COLO668 (cell line): ENCODE results near the gene ABCA6.

ENCODE experiments used
- DNase-seq: peaks from one replicate; lab custom pipeline; 2025; ENCODE audit not compliant: unreplicated experiment; lab: John Stamatoyannopoulos, UW

ABCA6 gene

DNA sequence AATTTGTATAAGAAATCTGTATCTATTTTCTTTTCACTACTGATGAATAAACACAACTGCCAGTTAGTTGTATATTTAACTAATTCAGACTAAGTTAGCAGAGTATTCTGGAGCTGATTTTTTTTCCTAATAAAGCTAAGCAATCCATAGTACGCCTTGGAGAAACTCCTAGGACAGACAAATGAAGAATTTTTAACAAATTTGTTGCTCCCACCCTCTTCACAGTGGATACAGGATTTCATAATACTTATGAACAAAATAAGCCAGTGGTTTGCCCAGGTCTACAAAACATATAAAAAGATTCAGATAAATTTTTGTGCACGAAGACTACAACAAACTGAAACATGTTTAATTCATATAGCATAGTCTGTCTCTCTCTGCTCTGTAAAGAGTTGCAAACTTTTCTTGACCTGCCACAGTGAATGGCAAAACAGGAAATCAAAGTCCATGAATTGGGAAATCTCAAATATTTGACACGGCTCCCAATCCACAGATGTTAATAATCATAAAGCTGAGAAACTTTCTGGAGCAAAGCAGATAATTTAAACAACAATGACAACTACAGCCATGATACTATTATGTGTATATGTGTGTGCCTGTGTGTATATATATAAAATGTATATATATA is 594 bp upstream of the ABCA6 start:
- no peak for DNase-seq

DNA sequence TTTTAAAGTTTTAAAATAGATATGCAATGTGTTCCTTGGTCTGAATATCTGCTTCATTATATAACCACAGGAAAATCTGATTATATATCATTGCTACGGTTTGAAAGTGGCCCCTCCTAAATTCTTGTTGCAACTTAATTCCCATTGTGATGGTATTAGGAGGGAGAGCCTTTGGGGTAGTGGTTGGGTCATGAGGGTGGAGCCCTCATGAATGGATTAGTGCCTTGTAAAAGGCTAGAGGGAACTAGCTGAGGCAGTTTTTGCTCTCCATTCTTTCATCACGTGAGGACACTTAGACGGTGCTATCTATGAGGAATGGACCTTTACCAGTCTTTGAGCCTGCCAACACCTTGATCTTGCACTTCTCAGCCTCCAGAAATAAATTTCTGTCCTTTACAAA is 7.6 kb downstream of the ABCA6 start:
- no peak for DNase-seq

DNA sequence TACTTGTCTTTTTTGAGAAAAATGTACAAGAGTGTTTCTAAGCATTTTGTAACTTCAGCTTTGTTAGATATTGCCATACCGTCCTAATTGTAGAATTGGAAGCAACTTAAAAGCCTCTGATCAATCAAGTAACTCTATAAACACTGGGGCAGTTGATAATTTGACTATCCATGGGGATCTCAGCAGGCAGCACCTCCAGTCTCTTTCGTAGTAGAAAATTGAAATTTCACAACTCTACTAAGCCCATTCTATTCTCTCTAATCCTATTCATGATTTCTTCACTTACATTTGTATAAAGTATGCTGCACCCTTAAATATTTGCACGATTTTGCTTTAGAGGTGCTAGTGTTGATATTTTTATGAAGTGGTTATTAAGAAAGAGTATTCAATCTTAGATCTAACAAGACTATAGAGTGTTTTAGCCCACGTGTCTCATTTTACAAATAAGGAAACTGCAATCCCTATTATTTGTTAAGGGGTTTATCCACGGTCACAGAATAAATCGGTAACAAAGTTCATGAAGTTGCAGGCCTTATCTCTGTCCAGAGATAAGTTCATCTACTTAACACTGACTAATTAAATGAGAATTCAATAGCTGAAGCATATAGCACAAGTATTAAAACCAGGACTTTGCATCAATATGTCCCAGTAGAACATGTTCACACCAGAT is 10.9 kb downstream of the ABCA6 start:
- DNase-seq = no peak

DNA sequence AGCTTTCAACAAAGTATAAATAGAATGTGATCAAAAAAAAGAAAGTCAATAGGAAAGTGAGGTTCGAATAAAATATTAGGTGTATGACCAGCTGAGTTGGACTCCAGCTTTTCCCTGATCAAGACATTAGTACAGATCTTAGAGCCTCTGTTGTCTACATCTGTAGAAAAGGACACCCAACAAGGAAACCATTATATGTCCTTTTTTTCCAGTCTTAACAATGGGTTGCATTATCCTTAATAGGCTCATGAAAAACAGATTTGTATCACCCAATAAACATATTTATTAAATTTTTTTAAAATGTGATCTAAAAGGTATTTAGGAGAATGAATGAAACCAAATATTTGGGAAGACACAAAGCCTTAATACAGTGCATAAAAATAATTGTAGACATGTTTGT is 18.1 kb downstream of the ABCA6 start:
- no peak for DNase-seq

DNA sequence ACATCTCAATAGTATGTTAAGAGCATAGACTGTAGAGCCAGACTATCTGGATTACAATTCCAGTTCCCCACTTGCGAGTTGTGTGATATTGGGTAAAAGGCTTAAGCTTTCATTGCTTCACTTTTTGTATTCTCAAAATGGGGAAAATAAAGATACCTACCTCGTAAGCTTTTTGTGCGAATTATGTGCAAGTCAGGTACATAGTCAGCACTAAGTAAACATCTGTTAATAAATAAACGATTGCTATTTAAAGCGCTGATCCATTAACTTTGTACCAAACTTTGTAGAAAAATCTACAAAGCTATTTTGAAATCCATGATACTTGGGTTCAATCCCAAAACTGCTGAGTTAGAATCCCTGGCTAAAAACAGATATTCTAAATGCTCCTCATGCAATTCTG is 19.6 kb downstream of the ABCA6 start:
- no peak for DNase-seq

DNA sequence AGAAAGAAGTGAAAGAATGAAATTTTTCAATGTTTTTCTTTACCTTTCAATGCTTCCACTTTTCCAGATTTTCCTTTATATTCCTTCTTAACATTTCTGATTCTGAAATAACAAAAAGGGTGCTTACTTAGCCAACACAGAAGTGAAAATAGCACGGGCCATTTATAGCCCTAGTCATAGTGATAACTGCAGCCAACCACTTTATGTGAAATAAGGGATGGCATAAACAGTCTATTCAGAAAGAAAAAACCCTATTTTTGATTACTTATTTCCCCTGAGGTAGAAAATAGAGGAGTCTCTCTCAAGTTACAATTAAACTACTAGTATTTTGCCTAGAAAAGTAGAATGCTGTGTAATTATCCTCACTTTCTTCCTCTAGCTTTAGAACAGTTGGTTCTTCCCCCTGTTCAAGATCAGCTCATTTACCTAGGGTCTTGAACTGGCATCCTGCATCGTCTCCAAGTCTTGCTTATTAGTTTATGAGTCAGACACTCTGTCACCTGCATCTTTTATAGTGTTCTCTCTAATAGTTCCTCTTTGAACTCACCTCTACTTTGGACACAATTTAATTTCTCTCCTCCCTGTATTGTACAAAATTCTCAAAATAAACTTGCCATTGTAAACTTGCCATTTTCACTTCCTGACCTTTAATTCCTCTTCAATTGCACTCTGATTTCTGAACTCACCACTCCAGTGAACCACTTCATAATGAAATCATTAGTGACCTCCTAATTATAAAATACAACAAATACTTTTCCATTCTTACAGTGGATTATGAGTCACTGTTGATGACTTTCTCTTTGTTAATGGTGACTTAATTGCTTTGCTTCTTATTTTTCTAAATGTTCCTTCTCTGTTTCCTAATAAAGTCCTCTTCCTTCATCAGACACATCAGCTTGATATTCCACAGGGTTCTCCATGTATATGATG is 23.6 kb downstream of the ABCA6 start:
- no peak for DNase-seq

DNA sequence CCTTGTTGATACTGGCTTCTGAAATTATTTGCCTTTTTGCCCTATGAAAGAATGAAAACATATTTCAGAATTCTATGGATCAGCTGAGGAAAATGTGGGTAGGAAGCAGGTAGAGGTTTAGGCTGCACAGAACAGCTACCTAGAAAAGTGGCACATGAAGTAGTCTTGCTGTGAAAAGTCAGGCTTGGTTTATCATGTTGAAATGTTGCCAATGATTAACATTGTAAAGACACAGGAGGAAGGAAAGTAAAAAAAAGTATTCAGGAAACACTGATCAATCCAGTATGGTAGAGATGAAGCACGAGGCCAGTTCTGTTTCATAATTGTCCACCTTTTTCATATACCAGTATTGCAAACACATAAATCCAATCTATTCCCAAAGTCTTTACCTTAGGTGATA is 29.9 kb downstream of the ABCA6 start:
- DNase-seq = no peak

DNA sequence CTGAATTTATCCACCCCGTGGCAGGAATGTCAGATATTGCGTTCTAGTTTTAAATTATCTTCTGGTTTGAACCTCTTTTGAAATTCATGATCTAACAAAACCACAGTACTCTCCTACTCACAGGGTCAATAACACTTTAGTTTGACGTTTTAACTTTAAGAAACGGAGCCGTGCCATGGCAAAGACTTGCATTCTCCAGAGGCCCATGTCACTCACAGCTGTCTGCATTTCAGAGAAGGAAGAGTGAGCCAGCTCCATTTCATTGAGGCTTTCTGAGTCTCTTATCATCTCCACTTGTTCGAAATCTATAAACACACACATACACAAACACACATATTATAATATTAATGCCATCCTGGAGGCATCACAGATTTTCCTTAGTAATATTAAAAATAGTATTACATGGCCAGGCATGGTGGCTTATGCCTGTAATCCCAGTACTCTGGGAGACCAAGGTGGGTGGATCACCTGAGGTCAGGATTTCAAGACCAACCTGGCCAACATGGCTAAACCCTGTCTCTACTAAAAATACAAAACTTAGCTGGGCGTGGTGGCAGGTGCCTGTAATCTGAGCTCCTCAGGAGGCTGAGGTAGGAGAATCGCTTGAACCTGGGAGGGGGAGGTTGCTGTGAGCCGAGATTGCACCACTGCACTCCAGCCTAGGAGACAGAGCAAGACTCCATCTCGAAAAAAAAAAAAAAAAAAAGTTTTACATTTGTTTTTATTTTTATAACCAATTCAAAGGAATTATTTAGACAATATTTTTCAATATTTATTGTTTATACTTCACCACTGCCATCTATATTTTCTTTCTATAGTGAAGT is 35.6 kb downstream of the ABCA6 start:
- no peak for DNase-seq

DNA sequence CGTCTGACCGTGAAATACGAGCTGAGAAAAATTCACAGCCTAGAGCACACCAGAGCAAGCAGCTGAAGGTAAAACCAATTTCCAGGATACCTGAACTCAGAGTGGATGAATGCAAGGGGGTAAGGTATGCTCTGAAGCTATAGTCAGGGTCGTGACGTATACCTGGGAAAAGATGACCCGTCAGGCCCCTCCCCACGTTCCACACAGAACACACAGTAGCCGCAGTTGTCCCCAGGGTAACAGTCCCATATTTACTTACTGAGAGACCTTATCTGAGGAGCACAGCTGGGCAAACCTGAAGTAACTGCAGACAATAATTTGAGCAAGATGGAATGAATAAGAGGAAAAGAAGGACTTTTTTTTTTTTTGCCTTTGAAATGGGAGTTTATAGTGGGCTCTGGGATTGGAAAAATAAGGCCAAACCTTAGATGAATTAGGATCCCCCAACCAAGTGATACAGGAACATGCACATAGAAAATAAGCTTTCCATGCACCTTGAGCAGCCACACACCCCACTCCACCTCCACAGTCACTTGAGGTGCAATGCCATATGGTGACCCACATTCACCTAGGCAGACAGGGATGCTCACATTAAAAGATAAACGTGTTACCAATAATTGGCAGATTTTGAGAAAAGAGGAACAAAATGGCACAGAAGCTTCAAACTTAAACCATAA is 38.0 kb downstream of the ABCA6 start:
- no peak for DNase-seq

DNA sequence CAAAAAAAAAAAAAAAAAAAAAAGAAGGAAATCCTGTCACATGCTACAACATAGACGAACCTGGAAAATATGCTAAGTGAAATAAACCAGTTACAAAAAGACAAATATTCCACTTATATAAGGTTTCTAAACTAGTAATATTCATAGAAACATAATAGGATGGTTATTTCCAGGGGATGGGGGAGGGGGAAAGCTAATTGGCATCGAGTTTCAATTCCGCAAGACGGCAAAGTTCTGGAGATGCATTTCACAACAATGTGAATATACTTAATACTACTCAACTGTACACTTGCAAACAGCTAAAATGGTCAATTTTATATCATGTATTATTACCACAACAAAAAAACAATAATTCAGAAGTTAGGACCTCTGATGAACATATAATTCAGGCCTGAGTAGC is 43.1 kb downstream of the ABCA6 start:
- no peak for DNase-seq

DNA sequence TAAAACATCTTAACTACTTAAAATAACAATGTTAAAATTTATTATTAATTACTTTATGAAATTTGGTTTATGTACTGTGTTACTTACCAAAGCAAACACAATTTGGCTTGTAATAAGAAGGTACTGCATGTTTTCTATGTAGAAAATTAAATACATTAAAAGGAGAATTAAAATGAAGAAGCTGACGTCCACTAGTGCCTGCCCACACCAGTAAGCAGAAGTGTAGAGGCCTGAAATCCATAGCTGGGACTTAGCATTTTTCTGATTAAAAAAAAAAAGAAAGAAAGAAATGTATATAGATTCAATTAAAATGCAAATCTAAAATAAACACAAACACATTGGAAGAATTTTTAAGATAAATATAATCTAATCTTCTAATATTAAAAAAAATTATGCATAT is 45.2 kb downstream of the ABCA6 start:
- DNase-seq = no peak

DNA sequence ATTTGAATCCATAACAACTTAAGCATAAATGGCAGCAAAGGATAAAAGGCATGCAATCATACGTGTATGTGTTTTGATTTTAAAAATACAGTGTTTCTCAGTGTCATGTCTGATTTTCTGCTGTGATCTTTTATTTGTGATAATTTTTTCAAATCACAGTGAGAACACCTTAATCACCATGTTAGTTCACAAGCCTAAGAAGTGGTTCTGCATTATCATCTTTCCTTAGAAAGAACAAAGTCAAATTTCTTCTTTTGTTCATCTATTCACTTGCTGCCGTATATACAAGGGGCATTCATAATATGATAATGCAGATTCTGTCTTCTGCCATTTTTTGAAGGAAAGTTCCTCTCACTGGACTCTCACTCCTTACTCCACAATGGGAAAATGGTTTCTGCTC is 47.7 kb downstream of the ABCA6 start:
- DNase-seq = no peak

DNA sequence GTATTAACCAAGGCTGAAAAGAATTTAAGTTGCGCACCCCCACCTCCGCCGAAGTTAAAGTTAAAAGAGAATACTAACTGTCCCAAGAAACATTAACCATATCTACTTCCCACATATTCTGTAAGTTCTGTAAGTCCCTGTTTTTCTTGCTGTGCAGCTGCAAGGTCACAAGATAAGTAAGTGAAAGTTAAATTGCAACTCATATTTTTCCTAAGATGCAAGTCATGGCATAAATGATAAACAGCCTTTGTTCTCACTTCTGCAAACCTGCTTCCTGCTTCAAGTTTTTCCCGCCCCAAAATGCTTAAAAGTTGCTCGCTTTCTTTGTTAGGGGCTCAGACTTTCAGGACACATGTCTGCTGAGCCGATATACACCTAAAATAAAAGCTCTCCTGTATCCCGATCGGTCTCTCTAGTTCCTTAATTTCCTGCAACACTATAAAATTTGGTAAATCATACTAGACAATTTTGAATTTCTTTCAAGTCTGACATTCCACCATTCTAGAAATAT is 48.4 kb downstream of the ABCA6 start:
- no peak for DNase-seq

DNA sequence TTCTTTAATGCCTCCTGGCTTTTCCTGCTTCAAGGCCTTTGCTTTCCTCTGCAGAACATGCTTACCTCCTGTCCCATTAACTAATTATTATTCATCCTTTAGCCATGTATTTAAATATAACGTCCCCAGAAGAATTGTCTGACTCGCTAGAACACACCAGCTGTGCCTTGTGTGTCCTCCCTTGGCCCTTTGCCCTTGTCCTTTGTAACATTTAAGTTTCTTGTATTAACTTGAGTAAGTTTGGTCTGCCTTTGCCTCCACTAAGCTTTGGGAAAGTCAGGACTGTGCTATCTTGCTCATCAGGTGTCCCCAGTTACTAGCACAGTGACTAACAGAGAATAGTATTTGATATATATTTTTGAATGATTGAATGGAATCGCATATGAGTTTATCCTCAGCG is 51.3 kb downstream of the ABCA6 start:
- DNase-seq = no peak

DNA sequence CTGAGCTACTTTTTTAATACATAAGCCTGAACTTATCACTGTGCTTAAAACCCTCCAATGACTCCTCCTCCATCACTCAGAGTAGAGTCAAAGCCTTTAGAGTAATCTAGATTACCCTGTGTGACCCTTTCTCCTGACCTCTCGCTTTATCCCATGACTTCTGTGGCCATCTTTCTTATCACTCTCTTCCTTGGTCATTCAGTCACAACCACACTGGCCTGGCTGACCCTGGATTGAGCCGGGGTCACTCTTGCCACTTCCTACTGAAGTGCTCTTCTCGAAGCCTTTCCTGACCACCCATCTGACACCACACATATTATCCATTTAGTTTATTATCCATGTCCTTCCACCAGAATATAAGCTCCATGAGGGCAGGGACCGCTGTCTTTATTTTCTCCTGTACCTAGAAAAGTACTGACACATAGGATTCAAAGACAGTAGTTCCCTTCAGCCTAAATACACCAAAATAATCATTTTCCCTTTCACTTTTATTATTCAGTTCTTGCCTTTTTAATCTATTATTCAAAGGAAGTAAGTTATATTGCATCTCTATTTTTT is 53.0 kb downstream of the ABCA6 start:
- DNase-seq = no peak

DNA sequence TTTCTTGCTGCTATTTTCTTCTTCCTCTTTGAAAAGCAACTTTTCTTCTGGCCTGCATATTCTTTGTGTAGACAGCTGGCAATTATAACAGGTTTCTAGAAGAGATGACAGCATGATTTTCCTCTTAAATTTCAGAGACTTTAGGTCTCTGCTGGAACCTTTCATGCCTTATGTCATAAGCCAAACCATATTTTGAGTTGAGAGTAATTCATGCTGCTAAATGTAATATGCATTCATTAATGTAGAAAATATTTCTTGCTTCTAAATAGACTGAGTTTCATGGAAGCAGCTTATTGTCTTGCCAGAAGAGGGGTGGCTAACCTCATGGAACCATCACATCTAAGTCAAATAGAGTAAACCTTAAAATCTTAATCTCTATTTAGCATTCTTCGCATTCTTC is 55.1 kb downstream of the ABCA6 start:
- no peak for DNase-seq

DNA sequence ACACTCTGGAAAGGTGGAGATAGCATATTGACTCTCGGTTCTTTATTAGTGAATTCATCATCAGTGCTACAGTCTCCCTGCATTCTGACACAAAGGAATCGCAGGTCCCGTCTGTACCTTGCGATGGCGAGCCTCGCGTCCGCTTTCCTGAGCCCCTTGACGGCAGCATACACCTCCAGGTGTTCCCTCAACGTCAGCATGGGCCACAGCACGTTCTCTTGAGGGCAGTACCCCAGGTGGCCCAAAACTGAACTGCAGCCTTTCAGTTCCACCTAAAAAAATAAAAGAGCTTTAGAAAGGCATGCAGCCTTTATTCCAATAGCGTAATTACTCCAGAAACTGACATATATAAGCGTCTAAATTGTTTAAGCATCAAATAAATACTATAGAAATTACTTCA is 56.8 kb downstream of the ABCA6 start:
- no peak for DNase-seq

DNA sequence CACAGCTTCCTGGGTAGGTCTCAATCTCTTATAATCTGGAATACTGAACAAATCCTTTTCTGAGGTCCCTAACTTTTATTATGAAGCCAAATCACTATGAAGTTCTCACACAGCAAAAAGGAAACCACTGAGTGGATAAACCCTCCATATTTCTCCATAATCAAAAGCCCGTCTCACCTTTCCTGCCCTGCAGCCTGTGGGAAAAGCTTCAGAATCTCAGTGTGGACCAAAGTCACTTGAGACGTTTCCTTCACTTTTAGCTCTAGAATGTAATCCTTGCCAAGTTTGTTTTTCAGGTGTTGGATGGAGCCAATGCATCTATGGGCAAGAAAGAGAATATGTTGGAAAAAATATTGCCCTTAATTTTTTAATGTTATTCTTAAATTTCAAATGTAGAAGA is 59.0 kb downstream of the ABCA6 start:
- DNase-seq = no peak

DNA sequence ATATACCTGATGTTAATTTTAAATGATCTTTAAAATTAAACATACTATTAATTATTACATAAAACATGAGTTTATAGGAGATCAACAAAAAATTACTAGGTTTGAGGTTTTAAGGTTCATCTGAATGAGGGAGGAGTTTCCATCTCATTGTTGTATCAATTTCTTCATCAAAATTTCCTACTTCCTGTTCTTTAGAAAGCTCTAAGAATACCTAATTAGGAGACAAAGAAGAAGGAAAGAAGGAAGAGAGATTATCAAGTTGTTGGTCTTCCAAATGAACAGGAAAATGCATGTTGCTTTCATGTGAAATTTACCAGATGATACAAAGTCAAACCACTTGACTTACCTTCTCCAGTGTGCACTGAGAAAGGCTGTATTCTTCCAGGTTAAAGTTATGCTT is 62.8 kb downstream of the ABCA6 start:
- no peak for DNase-seq

DNA sequence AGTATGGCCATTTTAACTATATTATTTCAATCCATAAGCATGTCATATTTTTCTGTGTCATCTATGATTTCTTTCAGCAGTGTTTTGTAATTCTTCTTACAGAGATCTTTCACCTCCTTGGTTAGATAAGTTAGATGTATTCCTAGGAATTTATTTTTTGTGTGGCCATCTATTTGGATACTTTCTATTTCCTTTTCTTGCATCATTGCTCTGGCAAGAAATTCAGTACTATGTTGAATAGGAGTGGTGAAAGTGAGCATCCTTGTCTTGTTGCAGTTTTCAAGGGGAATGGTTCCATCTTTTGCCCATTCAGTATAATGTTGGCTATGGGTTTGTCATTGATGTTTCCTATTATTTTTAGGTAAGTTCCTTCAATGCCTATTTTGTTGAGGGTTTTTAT is 65.9 kb downstream of the ABCA6 start:
- no peak for DNase-seq
